ENCODE data around the gene NBEA. TPM values are rescaled to one million over a fixed set of nuclear protein-coding genes. Genes with fewer than 3 reads are reported as not detected.
"Not testable (repeated sequence)": the region's sequence is repeated elsewhere in the genome, so short reads cannot be mapped to it uniquely, and the experiment has no call there.

NBEA gene
- total RNA-seq, 2 donors from 2014 or later, result 17.5 to 24.7 TPM

DNA sequence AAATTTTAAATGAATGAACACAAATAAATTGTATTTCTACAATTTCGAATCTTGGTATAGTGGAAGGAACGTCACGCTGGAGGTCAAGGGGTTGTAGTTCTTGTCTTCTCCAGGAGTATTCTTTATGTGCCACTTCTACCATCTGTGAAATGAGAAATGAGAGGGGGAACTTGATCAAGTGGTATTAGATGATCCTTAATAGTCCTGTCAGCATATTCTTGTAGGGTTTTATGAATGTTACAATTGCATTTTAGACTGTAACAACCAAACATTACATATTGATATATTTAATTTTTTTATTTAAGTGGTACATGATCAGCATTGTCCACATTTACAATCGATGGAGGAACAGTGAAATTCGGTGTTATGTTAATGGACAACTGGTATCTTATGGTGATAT is 113.6 kb downstream of the NBEA start:
- H3K4me3 ChIP-seq, result no peak overlapping the region
- no peak overlapping the region for H3K27ac ChIP-seq
- H3K9me3 ChIP-seq, result no peaks in the 10 kb centered on the region
- TF ChIP-seq, protein P1, sequence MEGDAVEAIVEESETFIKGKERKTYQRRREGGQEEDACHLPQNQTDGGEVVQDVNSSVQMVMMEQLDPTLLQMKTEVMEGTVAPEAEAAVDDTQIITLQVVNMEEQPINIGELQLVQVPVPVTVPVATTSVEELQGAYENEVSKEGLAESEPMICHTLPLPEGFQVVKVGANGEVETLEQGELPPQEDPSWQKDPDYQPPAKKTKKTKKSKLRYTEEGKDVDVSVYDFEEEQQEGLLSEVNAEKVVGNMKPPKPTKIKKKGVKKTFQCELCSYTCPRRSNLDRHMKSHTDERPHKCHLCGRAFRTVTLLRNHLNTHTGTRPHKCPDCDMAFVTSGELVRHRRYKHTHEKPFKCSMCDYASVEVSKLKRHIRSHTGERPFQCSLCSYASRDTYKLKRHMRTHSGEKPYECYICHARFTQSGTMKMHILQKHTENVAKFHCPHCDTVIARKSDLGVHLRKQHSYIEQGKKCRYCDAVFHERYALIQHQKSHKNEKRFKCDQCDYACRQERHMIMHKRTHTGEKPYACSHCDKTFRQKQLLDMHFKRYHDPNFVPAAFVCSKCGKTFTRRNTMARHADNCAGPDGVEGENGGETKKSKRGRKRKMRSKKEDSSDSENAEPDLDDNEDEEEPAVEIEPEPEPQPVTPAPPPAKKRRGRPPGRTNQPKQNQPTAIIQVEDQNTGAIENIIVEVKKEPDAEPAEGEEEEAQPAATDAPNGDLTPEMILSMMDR (IDR thresholded peaks at IDR 0.05), result no peak
- no peaks in the 10 kb centered on the region for H3K4me1 ChIP-seq
- DNase-seq (ENCODE audit: low spot score), result no peak
- no peaks in the 10 kb centered on the region for H3K27me3 ChIP-seq
- no peaks in the 10 kb centered on the region for H3K36me3 ChIP-seq

DNA sequence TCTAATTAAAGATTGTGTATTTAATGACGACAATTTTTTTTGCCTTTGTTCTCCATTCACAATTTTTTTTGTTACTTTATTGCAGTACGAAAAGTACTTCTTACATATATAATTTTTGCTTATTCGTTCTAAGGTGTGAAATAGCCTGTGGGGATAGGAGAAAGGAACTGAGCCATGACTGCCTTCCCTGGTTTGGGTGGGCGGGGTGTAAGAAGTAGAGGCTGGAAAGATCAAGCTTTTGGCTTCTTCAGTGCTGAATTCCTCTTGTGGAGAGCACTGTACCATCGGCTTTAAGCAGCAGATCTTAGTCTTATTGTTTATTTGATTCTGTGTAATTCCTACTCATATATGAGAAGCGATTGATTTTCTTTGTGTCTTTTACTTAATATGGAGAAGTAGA is 115.8 kb downstream of the NBEA start:
- TF ChIP-seq, protein P1 (IDR thresholded peaks at IDR 0.05), result no peak
- Histone ChIP-seq H3K36me3 (no peaks in the 10 kb centered on the region), H3K4me3 (no peak overlapping the region), H3K4me1 (no peaks in the 10 kb centered on the region), H3K27me3 (no peaks in the 10 kb centered on the region), H3K9me3 (no peaks in the 10 kb centered on the region), H3K27ac (no peak overlapping the region)
- no peak for DNase-seq (ENCODE audit: low spot score)

DNA sequence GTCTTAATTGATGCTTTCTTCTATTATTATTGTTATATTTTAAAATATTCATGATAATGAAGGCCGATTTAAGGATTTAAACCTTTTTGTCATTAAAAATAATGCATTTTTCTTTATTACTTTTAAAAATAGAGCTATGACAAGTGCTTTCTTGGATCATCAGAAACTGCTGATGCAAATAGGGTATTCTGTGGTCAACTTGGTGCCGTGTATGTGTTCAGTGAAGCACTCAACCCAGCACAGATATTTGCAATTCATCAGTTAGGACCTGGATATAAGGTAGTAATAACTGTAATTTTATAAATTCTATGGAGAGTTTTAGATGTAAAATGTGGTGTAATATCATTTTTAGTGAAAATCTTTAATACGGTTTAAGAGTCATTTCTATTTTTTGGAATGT is 116.5 kb downstream of the NBEA start:
- H3K4me1 ChIP-seq; H3K4me3 ChIP-seq; H3K9me3 ChIP-seq; DNase-seq (ENCODE audit: low spot score); H3K27me3 ChIP-seq; H3K27ac ChIP-seq; H3K36me3 ChIP-seq: not testable (repeated sequence)

DNA sequence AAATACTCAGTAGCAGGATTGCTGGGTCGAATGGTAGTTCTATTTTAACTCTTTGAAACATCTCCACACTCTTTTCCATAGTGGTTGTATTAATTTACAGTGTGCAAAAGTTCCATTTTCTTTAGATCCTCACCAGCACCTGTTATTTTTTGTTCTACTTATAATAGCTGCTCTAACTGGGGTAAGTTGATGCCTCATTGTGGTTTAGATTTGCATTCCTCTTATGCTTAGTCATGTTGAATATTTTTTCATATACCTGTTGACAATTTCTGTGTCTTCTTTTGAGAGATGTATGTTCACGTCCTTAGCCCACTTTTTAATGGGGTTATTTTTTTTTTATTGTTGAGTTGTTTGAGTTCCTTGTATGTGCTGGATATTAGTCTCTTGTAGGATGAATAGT is 144.6 kb downstream of the NBEA start:
- peaks cover 0 to 6% of the 10 kb centered on the region in 2 donors for H3K9me3 ChIP-seq
- no peaks in the 10 kb centered on the region for H3K36me3 ChIP-seq
- TF ChIP-seq, protein P1 (IDR thresholded peaks at IDR 0.05), result no peak
- no peaks in the 10 kb centered on the region for H3K27me3 ChIP-seq
- H3K4me1 ChIP-seq, result no peaks in the 10 kb centered on the region
- H3K4me3 ChIP-seq, result no peak overlapping the region
- H3K27ac ChIP-seq, result no peak overlapping the region
- no peak for DNase-seq (ENCODE audit: low spot score)

DNA sequence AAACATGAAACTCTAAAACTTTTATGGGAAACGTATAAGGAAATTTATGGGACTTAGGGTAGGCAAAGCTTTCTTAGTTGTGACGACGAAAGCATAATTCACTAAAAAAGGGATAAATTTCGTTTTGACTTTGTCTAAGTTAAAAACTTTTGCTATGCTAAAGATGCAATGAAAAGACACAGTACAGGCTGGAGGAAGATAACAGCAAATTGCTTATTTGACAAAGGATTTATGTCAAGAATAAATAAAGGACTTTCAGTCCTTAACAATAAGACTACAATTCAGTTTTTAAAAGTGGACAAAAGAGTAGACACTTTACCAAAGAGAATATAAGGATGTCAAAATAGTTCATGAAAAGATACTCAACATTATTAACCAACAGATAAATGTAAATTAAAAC is 150.2 kb downstream of the NBEA start:
- H3K4me3 ChIP-seq, result no peak overlapping the region
- no peaks in the 10 kb centered on the region for H3K4me1 ChIP-seq
- no peak overlapping the region for H3K27ac ChIP-seq
- no peak for DNase-seq (ENCODE audit: low spot score)
- TF ChIP-seq, protein P1 (IDR thresholded peaks at IDR 0.05), result no peak
- peaks cover 0 to 6% of the 10 kb centered on the region in 2 donors for H3K9me3 ChIP-seq
- no peaks in the 10 kb centered on the region for H3K27me3 ChIP-seq
- no peaks in the 10 kb centered on the region for H3K36me3 ChIP-seq

DNA sequence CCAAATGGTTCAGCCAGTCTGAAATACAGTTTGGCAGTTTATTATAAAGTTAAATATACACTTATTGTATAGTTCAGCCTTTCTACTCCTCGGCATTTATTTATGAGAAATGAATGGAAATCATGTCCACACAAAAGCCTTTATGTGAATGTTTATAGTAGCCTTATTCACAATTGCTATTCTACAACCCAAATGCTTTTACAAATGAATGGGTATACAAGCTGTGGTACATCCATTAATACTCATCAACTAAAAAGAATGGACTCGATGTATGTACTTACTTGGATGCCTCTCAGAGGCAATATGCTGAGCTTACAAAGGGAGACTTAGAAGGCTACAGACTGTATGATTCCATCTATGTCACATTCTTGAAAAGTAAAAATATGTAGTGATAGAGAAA is 150.7 kb downstream of the NBEA start:
- DNase-seq (ENCODE audit: low spot score), result no peak
- H3K27ac ChIP-seq, result no peak overlapping the region
- no peak overlapping the region for H3K4me3 ChIP-seq
- no peaks in the 10 kb centered on the region for H3K36me3 ChIP-seq
- H3K27me3 ChIP-seq, result no peaks in the 10 kb centered on the region
- TF ChIP-seq, protein P1 (IDR thresholded peaks at IDR 0.05), result no peak
- H3K9me3 ChIP-seq, result peaks cover 0 to 6% of the 10 kb centered on the region in 2 donors
- H3K4me1 ChIP-seq, result no peaks in the 10 kb centered on the region

Data from right atrium auricular region (tissue), 2 donors.